Measurements from ENCODE around the gene LTA4H. TPM values are rescaled to one million over a fixed set of nuclear protein-coding genes. Genes with fewer than 3 reads are reported as not detected.

Gene LTA4H
- total RNA-seq, 1 experiment from 2014 or later, result 51.8 TPM

DNA sequence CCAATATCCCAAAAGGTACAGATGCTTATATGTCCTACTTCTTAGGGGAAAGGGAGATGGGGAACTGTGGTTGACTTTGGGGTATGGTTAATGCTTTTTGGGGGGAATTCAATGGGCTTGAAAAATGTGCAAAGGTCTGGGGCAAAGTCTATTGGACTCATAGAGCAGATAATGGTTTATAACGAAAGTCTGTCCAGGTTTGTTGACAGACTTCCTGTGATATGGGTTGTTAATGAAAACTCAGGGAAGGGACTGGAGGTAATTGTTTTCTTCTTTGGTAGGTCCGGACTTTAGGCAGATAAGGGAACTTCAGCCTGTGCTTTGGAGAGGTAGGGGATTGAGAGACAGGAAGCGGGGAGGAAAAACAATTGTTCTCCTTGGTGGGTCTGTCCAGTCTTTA is 46.2 kb upstream of the LTA4H start:
- CTCF ChIA-PET, result no interaction called here
- no peak for DNase-seq (ENCODE audit: low spot score)
- no TSS peak for BruUV-seq (replicated peaks)

GRCh38 chr12:96078231-96079135 is 43.1 kb upstream of the LTA4H start:
- CTCF ChIA-PET, result interaction anchor here (0.6 kb wide), 1 partner anchor 137 kb away, joined by 3 read pairs; no protein-coding TSS in a partner anchor
- TF ChIP-seq CTCF (conservative IDR thresholded peaks at IDR 0.05; ENCODE audit: low read depth, low read length) (no peak), EZH2 (IDR thresholded peaks at IDR 0.05; ENCODE audit: borderline replicate concordance, low read depth, low read length, poor library complexity, severe bottlenecking) (no peak)
- BruUV-seq (replicated peaks), result no TSS peak

More for the DNA sequence above, 46.2 kb upstream of the LTA4H start:
- no peaks in the 10 kb centered on the region for H3K9me3 ChIP-seq (ENCODE audit: low read depth, low read length, poor library complexity, severe bottlenecking)
- no peaks in the 10 kb centered on the region for H3K27me3 ChIP-seq (replicated peaks; ENCODE audit: insufficient read depth, low read depth, low read length, poor library complexity)
- no peak overlapping the region for H3K27ac ChIP-seq (ENCODE audit: low read depth, low read length, poor library complexity, severe bottlenecking)
- intact Hi-C loops (cut with micrococcal nuclease; ENCODE audit: unreplicated experiment), result no loop called here
- H3K4me3 ChIP-seq (ENCODE audit: low read depth, low read length, poor library complexity, severe bottlenecking), result no peak overlapping the region
- POLR2A ChIA-PET (ENCODE audit: low non-redundant PET), result no interaction called here
- no peaks in the 10 kb centered on the region for H3K4me1 ChIP-seq (ENCODE audit: insufficient read depth, low read length, poor library complexity, severe bottlenecking)
- no peaks in the 10 kb centered on the region for H3K36me3 ChIP-seq (ENCODE audit: insufficient read depth, low read length, poor library complexity, severe bottlenecking)
- TF ChIP-seq EZH2 (IDR thresholded peaks at IDR 0.05; ENCODE audit: borderline replicate concordance, low read depth, low read length, poor library complexity, severe bottlenecking), result no peak
- TF ChIP-seq CTCF (conservative IDR thresholded peaks at IDR 0.05; ENCODE audit: low read depth, low read length), result no peak

DNA sequence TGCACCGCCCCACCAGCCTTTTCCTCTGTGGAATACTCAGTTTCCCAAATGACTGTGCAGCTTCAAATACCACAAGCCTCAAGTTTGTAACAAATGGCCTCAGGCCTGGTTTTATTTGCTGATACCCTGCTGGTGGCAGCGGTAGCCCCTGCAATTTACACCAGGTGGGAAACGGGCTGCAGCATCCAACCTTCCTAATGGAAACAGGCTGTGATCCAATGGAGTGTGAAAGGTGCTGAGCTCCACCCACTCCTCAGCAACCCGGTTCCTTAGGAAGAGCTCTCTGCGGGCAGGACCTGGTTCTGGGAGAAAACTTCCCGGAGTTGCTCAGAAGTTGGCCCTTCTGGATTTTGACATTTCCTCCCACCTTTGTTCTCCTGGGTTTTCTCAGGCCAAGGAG is 41.7 kb upstream of the LTA4H start:
- no TSS peak for BruUV-seq (replicated peaks)
- CTCF ChIA-PET, result no interaction called here

More at GRCh38 chr12:96078231-96079135, 43.1 kb upstream of the LTA4H start:
- H3K4me3 ChIP-seq (ENCODE audit: low read depth, low read length, poor library complexity, severe bottlenecking), result no peak overlapping the region
- H3K27ac ChIP-seq (ENCODE audit: low read depth, low read length, poor library complexity, severe bottlenecking), result no peak overlapping the region
- POLR2A ChIA-PET (ENCODE audit: low non-redundant PET), result no interaction called here
- H3K9me3 ChIP-seq (ENCODE audit: low read depth, low read length, poor library complexity, severe bottlenecking), result no peaks in the 10 kb centered on the region
- H3K4me1 ChIP-seq (ENCODE audit: insufficient read depth, low read length, poor library complexity, severe bottlenecking), result no peaks in the 10 kb centered on the region
- DNase-seq (ENCODE audit: low spot score), result no peak
- intact Hi-C loops (cut with micrococcal nuclease; ENCODE audit: unreplicated experiment), result no loop called here
- no peaks in the 10 kb centered on the region for H3K27me3 ChIP-seq (replicated peaks; ENCODE audit: insufficient read depth, low read depth, low read length, poor library complexity)
- H3K36me3 ChIP-seq (ENCODE audit: insufficient read depth, low read length, poor library complexity, severe bottlenecking), result no peaks in the 10 kb centered on the region

More for the DNA sequence above, 41.7 kb upstream of the LTA4H start:
- Histone ChIP-seq H3K9me3 (ENCODE audit: low read depth, low read length, poor library complexity, severe bottlenecking) (no peaks in the 10 kb centered on the region), H3K27ac (ENCODE audit: low read depth, low read length, poor library complexity, severe bottlenecking) (no peak overlapping the region), H3K4me1 (ENCODE audit: insufficient read depth, low read length, poor library complexity, severe bottlenecking) (no peaks in the 10 kb centered on the region), H3K36me3 (ENCODE audit: insufficient read depth, low read length, poor library complexity, severe bottlenecking) (no peaks in the 10 kb centered on the region), H3K4me3 (ENCODE audit: low read depth, low read length, poor library complexity, severe bottlenecking) (no peak overlapping the region), H3K27me3 (replicated peaks; ENCODE audit: insufficient read depth, low read depth, low read length, poor library complexity) (no peaks in the 10 kb centered on the region)
- TF ChIP-seq EZH2 (IDR thresholded peaks at IDR 0.05; ENCODE audit: borderline replicate concordance, low read depth, low read length, poor library complexity, severe bottlenecking), result no peak
- POLR2A ChIA-PET (ENCODE audit: low non-redundant PET), result no interaction called here
- intact Hi-C loops (cut with micrococcal nuclease; ENCODE audit: unreplicated experiment), result no loop called here
- no peak for DNase-seq (ENCODE audit: low spot score)

Data from A673 (cell line).